IMR-90 (cell line): Measurements from ENCODE around the gene RBBP8.

Source experiments
- BHLHE40 ChIP-seq: fragments of 150-350 bp; IDR thresholded peaks from 2 replicates; pipeline ENCODE4 v1.6.1; 2016; ENCODE audit warnings: mild to moderate bottlenecking, low read depth, low read length
- CEBPB ChIP-seq: IDR thresholded peaks from 2 replicates; pipeline ENCODE4 v1.6.1; 2012; ENCODE audit warnings: low read depth, low read length, improper control_type of control experiment
- CTCF ChIP-seq: conservative IDR thresholded peaks from 2 replicates; pipeline ENCODE4 v1.5.1; 2012; ENCODE audit warnings: mild to moderate bottlenecking, low read depth, low read length, improper control_type of control experiment
- FOS ChIP-seq: fragments of 150-350 bp; IDR thresholded peaks from 2 replicates; pipeline ENCODE4 v1.6.1; 2016; ENCODE audit warnings: low read depth, low read length
- MAFK ChIP-seq: IDR thresholded peaks from 2 replicates; pipeline ENCODE4 v1.6.1; 2012; ENCODE audit warnings: low read depth, low read length, improper control_type of control experiment
- MAZ ChIP-seq: IDR thresholded peaks from 2 replicates; pipeline ENCODE4 v1.6.1; 2012; ENCODE audit warnings: low read depth, mild to moderate bottlenecking, low read length, improper control_type of control experiment, moderate library complexity, borderline replicate concordance
- MXI1 ChIP-seq: IDR thresholded peaks from 2 replicates; pipeline ENCODE4 v1.6.1; 2012; ENCODE audit warnings: low read depth, mild to moderate bottlenecking, low read length, moderate library complexity, borderline replicate concordance
- POLR2A ChIP-seq: IDR thresholded peaks from 2 replicates; pipeline ENCODE4 v1.6.1; 2012; ENCODE audit warnings: mild to moderate bottlenecking, low read depth, low read length
- RAD21 ChIP-seq: IDR thresholded peaks from 2 replicates; pipeline ENCODE4 v1.6.1; 2012; ENCODE audit warnings: low read length, improper control_type of control experiment
- RFX5 ChIP-seq: IDR thresholded peaks from 2 replicates; pipeline ENCODE4 v1.8.0; 2012; ENCODE audit warnings: low read depth, mild to moderate bottlenecking, low read length, moderate library complexity
- SMC3 ChIP-seq: fragments of 150-350 bp; IDR thresholded peaks from 2 replicates; pipeline ENCODE4 v1.6.1; 2016; ENCODE audit warnings: low read depth, mild to moderate bottlenecking, antibody characterized with exemption, low read length, moderate library complexity
- USF2 ChIP-seq: fragments of 150-350 bp; IDR thresholded peaks from 2 replicates; pipeline ENCODE4 v1.6.1; 2017; ENCODE audit warnings: mild to moderate bottlenecking, antibody characterized with exemption, low read length, low read depth

- TF ChIP-seq CTCF (no peak), MAFK (no peak), MXI1 (no peak), CEBPB (no peak), RAD21 (no peak), POLR2A (no peak), SMC3 (no peak), USF2 (no peak), BHLHE40 (no peak), RFX5 (no peak), FOS (no peak), MAZ (no peak)
Measured at GRCh38 chr18:22933966-22934423, 867 bp downstream of the RBBP8 start.
